GM19240 (cell line): Measurements from ENCODE around the gene TMLHE.
"Not testable (repeated sequence)": the region's sequence is repeated elsewhere in the genome, so short reads cannot be mapped to it uniquely, and the experiment has no call there.

Experiments
- DNase-seq: peaks from one replicate; pipeline ENCODE4 v3.0.0; 2011; ENCODE audit warnings: low spot score; ENCODE audit not compliant: insufficient read length

TMLHE gene

GRCh38 chrX:155505296-155505695 lies 107.5 kb downstream of the TMLHE start:
- no peak for DNase-seq

- not testable (repeated sequence) for DNase-seq
These were observed 117.6 kb downstream of the TMLHE start for GRCh38 chrX:155495134-155495533.

DNA sequence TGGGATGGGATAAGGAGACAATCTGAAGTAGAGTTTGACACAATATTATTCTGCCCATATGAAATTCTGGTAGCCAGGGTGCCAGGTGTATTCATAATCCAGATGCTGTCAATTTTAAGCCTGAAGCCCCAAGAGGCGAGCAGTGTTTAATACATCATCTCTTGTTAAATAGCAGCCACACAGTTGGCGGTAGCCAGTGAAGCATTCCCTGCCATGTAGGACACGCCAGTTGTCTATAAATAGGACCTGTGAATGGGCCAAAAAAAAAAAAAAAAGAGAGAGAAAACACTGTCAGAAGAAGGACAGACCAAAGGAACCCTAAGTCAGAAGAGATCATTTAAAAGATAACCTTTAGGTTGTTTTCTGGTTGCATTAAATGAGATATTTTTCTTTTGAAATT lies 121.3 kb downstream of the TMLHE start:
- DNase-seq = not testable (repeated sequence)

GRCh38 chrX:155477136-155477535 lies 135.6 kb downstream of the TMLHE start:
- not testable (repeated sequence) for DNase-seq

DNA sequence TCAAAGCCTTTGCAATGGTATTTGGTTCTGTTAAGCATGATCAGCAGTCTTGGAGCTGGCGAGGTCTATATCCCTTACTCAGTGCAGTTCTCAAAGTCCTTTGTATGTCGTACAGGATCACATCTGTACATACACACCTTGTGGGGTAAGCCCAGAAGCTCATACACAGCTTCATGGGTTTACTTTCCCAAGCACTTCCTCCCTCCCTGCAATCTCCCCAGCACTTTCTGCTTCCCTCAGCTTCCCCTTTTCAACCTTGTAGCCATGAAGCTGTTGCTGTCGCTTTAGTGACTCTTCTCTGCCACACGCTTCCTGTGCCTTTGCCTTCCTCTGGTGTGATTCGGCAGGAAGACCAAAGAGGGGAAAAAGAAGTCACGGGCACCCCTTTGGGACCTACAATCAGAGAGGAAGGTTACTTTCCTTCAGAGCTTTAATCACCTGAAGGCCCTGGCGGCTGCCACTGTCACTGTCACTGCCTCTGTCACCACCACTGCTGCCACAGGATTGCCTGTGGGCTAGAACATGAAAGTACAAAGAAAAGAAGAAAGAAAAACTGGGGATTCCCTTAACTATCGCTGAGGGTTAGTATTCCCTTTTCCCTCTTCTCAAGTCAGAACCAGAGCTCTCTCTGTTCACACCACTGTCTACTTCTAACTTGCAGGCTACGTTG lies 146.3 kb downstream of the TMLHE start:
- DNase-seq = not testable (repeated sequence)

- not testable (repeated sequence) for DNase-seq
These were observed 152.3 kb downstream of the TMLHE start for GRCh38 chrX:155460501-155460900.

DNA sequence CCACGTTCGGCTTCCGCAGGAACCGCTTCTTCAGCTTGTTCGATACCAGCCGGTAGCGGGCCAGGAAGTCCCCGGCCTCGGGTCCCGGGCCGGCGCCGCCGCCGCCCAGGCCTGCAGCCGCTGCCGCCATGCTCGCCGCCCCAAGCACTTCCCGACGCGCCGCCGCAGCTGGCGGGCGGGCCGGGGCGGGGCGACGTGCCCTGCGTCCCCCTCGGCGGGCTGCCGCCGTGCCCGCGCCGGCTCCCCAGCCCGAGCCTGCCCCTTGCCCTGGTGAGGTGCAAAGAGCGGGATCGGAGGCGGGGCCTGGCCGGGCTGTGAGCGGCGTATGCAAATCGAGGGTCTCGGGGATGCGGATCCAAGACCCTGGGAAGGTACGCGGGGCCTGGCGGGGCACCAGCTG lies 154.3 kb downstream of the TMLHE start, which contains the start of gene F8A3:
F8A3 (minus strand) TSS at position 150 of the 400 bp plus-strand sequence; CDS start at position 130, 20 bp downstream.
- DNase-seq = not testable (repeated sequence)

DNA sequence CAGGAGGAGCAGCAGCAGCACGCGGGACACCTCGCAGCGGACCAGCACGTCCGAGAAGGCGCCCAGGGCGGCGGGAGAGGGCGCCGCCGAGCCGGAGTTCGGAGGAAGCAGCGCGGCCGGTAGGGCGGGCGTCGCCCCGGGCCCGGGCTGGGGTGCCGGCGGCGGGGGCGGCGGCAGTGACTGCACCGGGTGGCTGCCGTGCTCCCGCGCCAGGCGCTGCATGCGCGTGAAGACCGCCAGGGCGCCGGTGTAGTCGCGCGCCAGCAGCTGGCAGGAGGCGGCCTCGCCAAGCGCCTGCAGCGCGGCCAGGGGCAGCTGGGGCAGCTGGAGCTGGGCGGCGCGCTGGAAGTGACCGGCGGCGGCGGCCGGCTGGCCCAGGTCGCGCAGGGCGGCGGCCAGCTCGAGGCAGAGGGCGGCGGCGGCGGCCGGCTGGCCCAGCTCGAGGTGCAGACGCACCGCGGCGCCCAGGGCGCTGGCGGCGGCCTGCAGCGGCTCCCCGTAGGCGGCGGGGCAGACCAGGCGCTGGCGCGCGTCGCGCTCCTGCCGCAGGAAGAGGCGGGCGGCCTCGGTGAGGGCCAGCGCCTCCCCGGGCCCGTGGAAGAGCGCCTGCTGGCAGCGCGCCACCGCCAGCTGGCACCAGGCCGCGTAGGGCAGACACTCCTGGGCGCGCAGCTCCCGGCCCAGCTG lies 154.8 kb downstream of the TMLHE start:
- not testable (repeated sequence) for DNase-seq

DNA sequence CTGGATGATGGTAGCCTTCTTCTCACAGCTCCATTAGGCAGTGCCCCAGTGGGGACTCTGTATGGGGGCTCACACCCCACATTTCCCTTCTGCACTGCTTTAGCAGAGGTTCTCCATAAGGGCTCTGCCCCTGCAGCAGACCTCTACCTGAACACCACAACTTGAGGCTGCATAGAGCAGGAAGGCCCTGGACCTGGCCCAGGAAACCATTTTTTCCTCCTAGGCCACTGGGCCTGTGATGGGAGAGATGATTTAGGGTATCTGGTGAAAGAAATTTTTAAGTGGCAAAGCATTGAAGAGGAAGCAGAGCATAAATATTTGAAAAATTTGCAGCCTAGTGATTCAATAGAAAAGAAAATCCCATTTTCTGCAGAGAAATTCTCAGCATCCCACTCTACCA lies 171.7 kb downstream of the TMLHE start:
- no peak for DNase-seq
